ENCODE results near the gene CCL18.
A peak's percentile ranks its signal among the peaks of the same experiment; 100 is the strongest.
"Not testable (repeated sequence)": the region's sequence is repeated elsewhere in the genome, so short reads cannot be mapped to it uniquely, and the experiment has no call there.

CCL18 gene

GRCh38 chr17:36070427-36070826 is 6.4 kb downstream of the CCL18 start:
- H3K27ac ChIP-seq: no peak overlapping the region
- TF ChIP-seq CTCF (conservative IDR thresholded peaks at IDR 0.05): no peak

GRCh38 chr17:36071751-36072150 is 7.7 kb downstream of the CCL18 start:
- no peak for TF ChIP-seq CTCF (conservative IDR thresholded peaks at IDR 0.05)
- H3K27ac ChIP-seq: no peak overlapping the region

GRCh38 chr17:36072431-36073121 is 8.5 kb downstream of the CCL18 start:
- H3K27ac ChIP-seq: no peak overlapping the region

GRCh38 chr17:36074365-36074764 is 10.3 kb downstream of the CCL18 start:
- no peak overlapping the region for H3K27ac ChIP-seq
- no peak for TF ChIP-seq CTCF (conservative IDR thresholded peaks at IDR 0.05)

More at GRCh38 chr17:36072431-36073121, 8.5 kb downstream of the CCL18 start:
- peak; percentile 59 for TF ChIP-seq CTCF (conservative IDR thresholded peaks at IDR 0.05)

GRCh38 chr17:36081681-36082471 is 17.8 kb downstream of the CCL18 start:
- H3K27ac ChIP-seq: not testable (repeated sequence)

- not testable (repeated sequence) for H3K27ac ChIP-seq
These were observed 18.5 kb downstream of the CCL18 start for GRCh38 chr17:36082482-36083120.

GRCh38 chr17:36083691-36084090 is 19.6 kb downstream of the CCL18 start:
- H3K27ac ChIP-seq: peak overlapping the region; percentile 47; the same call in 1 of the 2 replicates

GRCh38 chr17:36085765-36086164 is 21.7 kb downstream of the CCL18 start:
- no peak for TF ChIP-seq CTCF (conservative IDR thresholded peaks at IDR 0.05)
- no peak overlapping the region; the same call in 1 of the 2 replicates for H3K27ac ChIP-seq

GRCh38 chr17:36086791-36087190 is 22.7 kb downstream of the CCL18 start:
- H3K27ac ChIP-seq: no peak overlapping the region
- TF ChIP-seq CTCF (conservative IDR thresholded peaks at IDR 0.05): no peak

GRCh38 chr17:36087471-36087870 is 23.4 kb downstream of the CCL18 start:
- H3K27ac ChIP-seq: not testable (repeated sequence)

- not testable (repeated sequence) for H3K27ac ChIP-seq
These were observed 24.0 kb downstream of the CCL18 start for GRCh38 chr17:36087897-36088572.
